Type B pancreatic cell (in vitro differentiated cells): ENCODE results near the gene PGS1. TPM values are rescaled to one million over a fixed set of nuclear protein-coding genes. Genes with fewer than 3 reads are reported as not detected.

Experiments
- DNase-seq: peaks from one replicate; pipeline ENCODE4 v3.0.0; 2021; ENCODE audit warnings: mixed read lengths; ENCODE audit not compliant: unreplicated experiment; ENCODE audit errors: extremely low spot score
- H3K27ac Mint-ChIP-seq: 2 replicates; pipeline ENCODE4 v1.8.0; 2021; ENCODE audit warnings: mild to moderate bottlenecking, mixed read lengths
- H3K27me3 Mint-ChIP-seq: 2 replicates; pipeline ENCODE4 v1.8.0; 2021; ENCODE audit warnings: mixed read lengths
- H3K36me3 Mint-ChIP-seq: 2 replicates; pipeline ENCODE4 v1.8.0; 2021; ENCODE audit warnings: mixed read lengths
- H3K4me1 Mint-ChIP-seq: one replicate; pipeline ENCODE4 v1.8.0; 2021; ENCODE audit warnings: mixed read lengths; ENCODE audit not compliant: unreplicated experiment
- H3K4me3 Mint-ChIP-seq: 2 replicates; pipeline ENCODE4 v1.8.0; 2021; ENCODE audit warnings: mild to moderate bottlenecking, mixed read lengths
- H3K9me3 Mint-ChIP-seq: 2 replicates; pipeline ENCODE4 v1.8.0; 2021; ENCODE audit warnings: mixed read lengths
- total RNA-seq: library from RNA; stranded (reverse); gene quantifications from 2 replicates; pipeline ENCODE4 v1.2.1, GENCODE V29; 2021; ENCODE audit warnings: low replicate concordance
- TF ChIP-seq, protein P1 (sequence below): fragments of 200-600 bp; sonication (generic); conservative IDR thresholded peaks from 2 replicates; pipeline ENCODE4 v1.5.0; 2021; ENCODE audit warnings: antibody characterized with exemption, mild to moderate bottlenecking

Gene PGS1
- total RNA-seq, 1 donor from 2014 or later = 54.8 TPM

DNA sequence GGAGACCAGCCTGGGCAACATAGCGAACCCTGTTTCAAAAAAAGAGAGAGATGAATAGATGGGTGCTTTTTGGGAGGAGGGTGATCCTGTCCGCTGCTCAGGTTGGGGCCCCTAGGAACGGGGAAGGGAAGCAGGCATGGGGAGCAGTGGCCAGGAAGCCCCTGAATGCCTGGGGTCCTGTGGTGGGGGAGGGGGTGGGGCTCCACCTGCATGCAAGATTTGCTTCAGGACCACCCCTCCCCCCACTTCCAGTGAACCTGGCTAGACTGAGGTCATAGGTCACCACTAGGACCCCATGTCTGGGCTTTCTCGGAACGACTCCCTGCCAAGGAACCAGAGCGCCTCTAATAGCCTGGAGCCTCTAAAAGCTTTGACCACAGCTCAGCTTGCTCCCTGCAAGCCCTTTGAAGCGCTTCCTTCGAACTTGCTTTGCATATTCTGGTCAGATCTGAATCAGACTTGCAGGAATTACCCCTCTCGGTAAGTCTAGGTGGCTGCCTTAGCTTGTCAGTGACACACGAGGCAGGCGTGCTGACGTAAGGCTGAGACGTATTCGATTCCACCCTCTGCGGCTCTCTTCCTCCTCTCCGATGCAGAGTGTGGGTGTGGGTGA lies 22.2 kb upstream of the PGS1 start:
- DNase-seq = no peak
- peak overlapping the region; percentile 76 for H3K4me3 Mint-ChIP-seq
- peaks cover 4% of the 10 kb centered on the region for H3K36me3 Mint-ChIP-seq
- peak overlapping the region; percentile 64 for H3K27ac Mint-ChIP-seq
- H3K4me1 Mint-ChIP-seq = peaks cover 50% of the 10 kb centered on the region
- H3K27me3 Mint-ChIP-seq = no peaks in the 10 kb centered on the region
- no peaks in the 10 kb centered on the region for H3K9me3 Mint-ChIP-seq
- TF ChIP-seq, protein P1, sequence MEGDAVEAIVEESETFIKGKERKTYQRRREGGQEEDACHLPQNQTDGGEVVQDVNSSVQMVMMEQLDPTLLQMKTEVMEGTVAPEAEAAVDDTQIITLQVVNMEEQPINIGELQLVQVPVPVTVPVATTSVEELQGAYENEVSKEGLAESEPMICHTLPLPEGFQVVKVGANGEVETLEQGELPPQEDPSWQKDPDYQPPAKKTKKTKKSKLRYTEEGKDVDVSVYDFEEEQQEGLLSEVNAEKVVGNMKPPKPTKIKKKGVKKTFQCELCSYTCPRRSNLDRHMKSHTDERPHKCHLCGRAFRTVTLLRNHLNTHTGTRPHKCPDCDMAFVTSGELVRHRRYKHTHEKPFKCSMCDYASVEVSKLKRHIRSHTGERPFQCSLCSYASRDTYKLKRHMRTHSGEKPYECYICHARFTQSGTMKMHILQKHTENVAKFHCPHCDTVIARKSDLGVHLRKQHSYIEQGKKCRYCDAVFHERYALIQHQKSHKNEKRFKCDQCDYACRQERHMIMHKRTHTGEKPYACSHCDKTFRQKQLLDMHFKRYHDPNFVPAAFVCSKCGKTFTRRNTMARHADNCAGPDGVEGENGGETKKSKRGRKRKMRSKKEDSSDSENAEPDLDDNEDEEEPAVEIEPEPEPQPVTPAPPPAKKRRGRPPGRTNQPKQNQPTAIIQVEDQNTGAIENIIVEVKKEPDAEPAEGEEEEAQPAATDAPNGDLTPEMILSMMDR = no peak

DNA sequence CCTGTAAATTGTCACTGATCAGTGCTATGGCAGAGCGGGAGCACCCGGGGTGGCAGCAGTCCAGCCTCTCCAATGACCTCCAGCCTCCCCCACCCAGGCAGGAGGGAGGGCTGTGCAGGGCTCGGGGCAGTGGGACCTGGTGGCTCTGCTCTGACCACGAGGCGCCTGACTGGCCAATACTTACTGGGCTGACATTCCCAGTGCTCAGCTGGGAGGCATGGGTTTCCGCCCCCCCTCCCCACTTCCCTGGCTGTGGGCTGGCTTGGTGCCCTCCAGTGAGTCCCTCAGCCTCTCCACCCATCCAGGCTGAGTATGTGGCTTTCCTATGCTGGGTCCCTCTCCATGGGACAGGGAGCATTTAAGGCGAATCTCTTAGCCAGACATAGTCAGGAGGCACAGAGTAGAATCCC lies 21.3 kb upstream of the PGS1 start:
- TF ChIP-seq, protein P1 = no peak
- Mint-ChIP-seq H3K9me3 (no peaks in the 10 kb centered on the region), H3K27ac (no peak overlapping the region), H3K36me3 (peaks cover 4% of the 10 kb centered on the region), H3K27me3 (no peaks in the 10 kb centered on the region), H3K4me3 (peak overlapping the region; percentile 86), H3K4me1 (peaks cover 45% of the 10 kb centered on the region)
- no peak for DNase-seq

DNA sequence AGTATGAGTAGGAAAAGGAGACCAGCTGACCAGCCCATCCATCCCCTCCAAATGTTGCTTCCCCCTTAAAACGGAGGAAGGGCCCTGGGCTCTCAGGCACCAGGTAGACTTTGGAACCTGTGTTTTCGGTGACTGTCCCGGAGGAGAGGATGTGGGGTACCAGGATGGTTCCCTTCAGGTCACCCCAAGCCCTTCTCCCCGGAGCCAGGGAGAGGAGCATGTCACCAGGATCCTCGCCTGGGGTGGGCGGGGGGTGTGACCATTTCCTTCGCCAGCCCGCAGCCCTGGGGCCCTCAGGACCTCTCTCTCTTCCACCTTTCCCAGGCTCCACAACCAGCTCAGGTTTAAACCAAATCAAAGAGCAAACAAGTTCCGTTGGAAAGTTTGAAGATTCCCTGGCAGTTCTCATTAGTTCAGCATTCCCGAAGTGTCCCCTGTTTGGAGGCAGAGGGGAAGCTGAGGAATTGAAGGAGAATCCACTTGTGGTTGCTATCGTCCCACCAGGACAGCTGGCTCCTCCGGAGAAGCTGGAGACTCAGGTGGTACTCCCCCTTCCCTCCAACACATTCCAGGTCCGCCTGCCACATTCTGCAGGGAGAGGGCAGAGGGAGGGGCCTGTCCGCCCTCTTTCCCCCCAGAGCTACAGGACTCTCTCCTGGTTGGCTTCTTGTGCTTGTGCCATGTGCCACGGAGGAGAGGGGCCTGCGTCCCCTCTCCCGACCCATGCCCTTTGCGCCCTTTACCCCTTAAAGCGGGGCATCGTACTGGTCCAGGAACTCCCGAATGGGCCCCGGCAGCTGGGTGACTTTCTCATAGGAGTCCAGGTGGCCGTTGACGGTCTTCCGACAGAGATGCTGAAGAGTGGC lies 20.5 kb upstream of the PGS1 start:
- no peaks in the 10 kb centered on the region for H3K27me3 Mint-ChIP-seq
- no peaks in the 10 kb centered on the region for H3K9me3 Mint-ChIP-seq
- peaks cover 46% of the 10 kb centered on the region for H3K4me1 Mint-ChIP-seq
- peaks cover 4% of the 10 kb centered on the region for H3K36me3 Mint-ChIP-seq
- H3K27ac Mint-ChIP-seq = no peak overlapping the region
- no peak for DNase-seq
- peak overlapping the region; percentile 86 for H3K4me3 Mint-ChIP-seq
- TF ChIP-seq, protein P1 = no peak

DNA sequence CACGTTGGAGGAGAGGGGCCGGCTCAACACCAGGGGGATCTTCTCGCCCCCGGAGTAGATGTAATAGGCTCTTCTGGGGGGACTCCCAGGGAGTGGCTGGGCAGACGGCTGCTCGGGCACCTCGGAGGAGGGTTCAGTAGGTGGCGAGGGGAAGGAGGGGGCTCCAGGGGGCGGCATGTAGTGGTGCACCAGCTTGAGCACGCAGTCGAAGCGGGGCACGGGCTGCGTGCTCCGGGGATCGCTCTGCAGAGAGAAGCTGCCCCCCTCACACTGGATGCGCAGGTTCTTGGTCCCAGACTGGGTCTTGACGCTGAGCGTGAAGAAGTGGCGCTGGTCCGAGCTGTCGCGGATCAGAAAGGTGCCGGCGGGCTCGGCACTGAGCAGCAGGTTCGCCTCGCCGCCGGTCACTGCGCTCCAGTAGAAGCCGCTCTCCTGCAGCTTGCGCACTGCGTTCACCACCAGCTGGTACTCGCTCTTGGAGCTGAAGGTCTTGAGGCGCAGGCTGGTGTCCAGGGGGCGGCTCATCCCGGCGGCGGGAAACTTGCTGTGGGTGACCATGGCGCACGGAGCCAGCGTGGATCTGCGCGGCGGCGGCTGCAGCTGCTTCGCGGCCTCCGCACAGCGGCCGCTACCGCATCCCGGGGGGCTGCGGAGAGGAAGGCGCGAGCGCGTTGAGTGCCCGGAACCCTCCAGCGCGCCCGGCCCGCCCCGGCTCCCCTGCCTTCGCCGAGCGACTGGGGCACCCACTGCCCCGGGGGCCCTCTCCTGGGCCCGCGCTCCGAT lies 19.7 kb upstream of the PGS1 start:
- no peak overlapping the region for H3K27ac Mint-ChIP-seq
- DNase-seq = no peak
- TF ChIP-seq, protein P1 = no peak
- H3K36me3 Mint-ChIP-seq = peaks cover 4% of the 10 kb centered on the region
- peak overlapping the region; percentile 86 for H3K4me3 Mint-ChIP-seq
- no peaks in the 10 kb centered on the region for H3K9me3 Mint-ChIP-seq
- H3K4me1 Mint-ChIP-seq = peaks cover 39% of the 10 kb centered on the region
- no peaks in the 10 kb centered on the region for H3K27me3 Mint-ChIP-seq

DNA sequence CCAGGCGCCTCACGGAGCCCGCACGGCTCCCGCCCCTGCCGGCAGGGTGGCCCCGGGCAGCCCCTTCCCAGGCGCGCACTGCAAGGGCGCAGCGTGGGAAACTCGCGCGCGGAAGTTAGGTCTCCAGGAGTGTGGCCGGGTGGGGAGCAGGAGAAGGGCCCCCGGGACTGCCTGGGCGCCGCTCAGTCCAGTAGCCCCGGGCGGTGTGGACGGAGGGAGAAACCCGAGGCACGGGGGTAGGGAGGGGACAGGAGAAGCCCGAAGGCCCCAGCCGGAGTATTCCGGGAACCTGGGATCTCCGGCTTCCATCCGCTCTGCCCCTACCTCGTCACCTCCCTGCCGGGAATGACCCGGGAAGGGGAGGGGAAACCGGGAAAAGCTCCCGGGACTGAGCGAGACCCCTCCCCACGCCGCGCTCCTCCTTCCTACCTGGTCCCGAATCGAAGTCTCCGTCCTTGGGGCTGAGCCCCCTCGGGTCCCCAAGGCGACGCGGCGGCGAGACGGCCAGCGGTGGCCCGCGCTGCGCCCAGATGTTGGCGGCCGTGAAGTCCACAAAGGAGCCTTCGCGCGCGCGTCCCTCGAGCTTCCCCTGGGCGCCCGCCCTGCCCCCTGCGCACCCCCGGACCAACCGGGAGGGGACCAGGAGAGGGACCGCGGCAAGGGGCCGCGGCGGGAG lies 19.0 kb upstream of the PGS1 start:
- H3K27me3 Mint-ChIP-seq = no peaks in the 10 kb centered on the region
- no peak for DNase-seq
- peak overlapping the region; percentile 64 for H3K27ac Mint-ChIP-seq

More for the DNA sequence above, 19.0 kb upstream of the PGS1 start:
- Mint-ChIP-seq H3K4me3 (peak overlapping the region; percentile 86), H3K4me1 (peaks cover 39% of the 10 kb centered on the region), H3K9me3 (no peaks in the 10 kb centered on the region), H3K36me3 (peaks cover 4% of the 10 kb centered on the region)
- TF ChIP-seq, protein P1 = no peak
